ENCODE results near the gene IFT25. TPM values are rescaled to one million over a fixed set of nuclear protein-coding genes. Genes with fewer than 3 reads are reported as not detected.

Gene IFT25
- total and polyA plus RNA-seq, 2 of the 13 experiments (the other 11 are each of a cell fraction or from before 2014, with no cell fraction given): 19.7 to 48.0 TPM

- TF ChIP-seq AHDC1 (CRISPR knock-in tag; IDR thresholded peaks at IDR 0.05; ENCODE audit: borderline replicate concordance) (no peak), ZNF580 (CRISPR knock-in tag; IDR thresholded peaks at IDR 0.05; ENCODE audit: borderline replicate concordance, low read depth) (peak; percentile 36; the same call in 1 of the 2 replicates), SMAD9 (CRISPR knock-in tag; IDR thresholded peaks at IDR 0.05) (no peak), E2F5 (CRISPR knock-in tag; conservative IDR thresholded peaks at IDR 0.05) (no peak), TEAD3 (CRISPR knock-in tag; optimal IDR thresholded peaks at IDR 0.05; ENCODE audit: borderline replicate concordance) (peak; percentile 12), ZNF331 (CRISPR knock-in tag; IDR thresholded peaks at IDR 0.05) (no peak), ATF7 (IDR thresholded peaks at IDR 0.05) (no peak), ATF7 (CRISPR knock-in tag; IDR thresholded peaks at IDR 0.05) (peak; percentile 62; the same call in 1 of the 2 replicates), GMEB2 (CRISPR knock-in tag; IDR thresholded peaks at IDR 0.05; ENCODE audit: low read depth) (no peak), FOXA1 (IDR thresholded peaks at IDR 0.05) (no peak), FOXA1 (CRISPR knock-in tag; IDR thresholded peaks at IDR 0.05) (no peak), SPEN (CRISPR knock-in tag; IDR thresholded peaks at IDR 0.05; ENCODE audit: low read depth) (no peak), ATF5 (CRISPR knock-in tag; IDR thresholded peaks at IDR 0.05; ENCODE audit: low read depth) (no peak), ZBTB21 (CRISPR knock-in tag; IDR thresholded peaks at IDR 0.05) (no peak), ZNF230 (CRISPR knock-in tag; IDR thresholded peaks at IDR 0.05) (peak; percentile 54; the same call in 1 of the 2 replicates), ZNF569 (CRISPR knock-in tag; IDR thresholded peaks at IDR 0.05; ENCODE audit: borderline replicate concordance) (no peak), NBN (conservative IDR thresholded peaks at IDR 0.05) (no peak)
Observed at GRCh38 chr1:53889304-53890298, 55.9 kb downstream of the IFT25 start, which contains the start of gene YIPF1 (continued).

Measured in HepG2 (cell line).